ENCODE measurements around the gene NEK5.

The NEK5 gene

DNA sequence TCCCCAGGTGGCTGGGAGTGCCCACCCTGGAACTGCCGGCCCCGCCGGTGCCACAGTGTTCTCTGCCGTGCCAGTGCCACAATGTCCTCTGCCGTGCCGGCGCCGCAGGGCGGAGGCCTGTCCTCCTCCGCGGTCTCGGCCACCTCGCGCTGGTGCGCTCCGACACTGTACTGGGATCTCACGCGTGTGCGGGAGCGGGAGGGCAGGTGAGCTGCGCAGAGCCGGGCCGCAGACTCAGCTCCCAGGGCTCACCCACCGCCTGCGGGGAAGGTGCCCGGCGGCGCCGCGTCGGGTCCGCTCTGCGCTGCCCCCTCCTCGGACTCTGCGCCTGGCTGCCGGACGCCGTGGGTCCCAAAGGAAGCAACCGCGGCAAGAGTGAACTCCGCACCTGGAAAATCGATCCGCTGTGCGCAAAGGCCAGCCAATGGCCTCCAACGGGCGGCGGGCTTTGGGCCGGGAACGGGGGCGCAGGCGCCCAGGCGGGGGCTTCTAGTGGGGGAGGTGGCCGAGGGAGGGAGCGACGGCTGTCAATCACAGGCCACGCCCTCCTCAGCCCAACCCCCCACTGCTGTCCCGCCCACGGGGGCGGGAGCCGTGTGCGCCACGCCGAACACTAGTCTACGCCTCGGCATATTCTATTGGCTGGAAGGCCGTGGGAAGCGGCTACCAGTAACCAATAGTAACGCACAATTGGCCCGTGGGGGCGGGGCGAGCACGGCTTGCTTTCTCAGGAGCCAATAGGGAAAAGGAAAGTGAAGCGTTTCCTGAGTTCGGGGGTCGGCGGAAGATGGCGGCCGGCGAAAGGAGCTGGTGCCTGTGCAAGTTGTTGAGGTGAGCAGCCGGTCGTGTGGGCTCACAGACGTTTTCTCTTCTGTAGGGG is 117.0 kb downstream of the NEK5 start, which contains the start of gene ALG11:
TSS of gene ALG11 (plus strand) at position 767 of the 880 bp plus-strand sequence. CDS start at position 788, 21 bp downstream.
- peak; percentile 97 to 99 for DNase-seq (ENCODE audit: extremely low read depth in 1 of 2, low read depth in 1 of 2)

DNA sequence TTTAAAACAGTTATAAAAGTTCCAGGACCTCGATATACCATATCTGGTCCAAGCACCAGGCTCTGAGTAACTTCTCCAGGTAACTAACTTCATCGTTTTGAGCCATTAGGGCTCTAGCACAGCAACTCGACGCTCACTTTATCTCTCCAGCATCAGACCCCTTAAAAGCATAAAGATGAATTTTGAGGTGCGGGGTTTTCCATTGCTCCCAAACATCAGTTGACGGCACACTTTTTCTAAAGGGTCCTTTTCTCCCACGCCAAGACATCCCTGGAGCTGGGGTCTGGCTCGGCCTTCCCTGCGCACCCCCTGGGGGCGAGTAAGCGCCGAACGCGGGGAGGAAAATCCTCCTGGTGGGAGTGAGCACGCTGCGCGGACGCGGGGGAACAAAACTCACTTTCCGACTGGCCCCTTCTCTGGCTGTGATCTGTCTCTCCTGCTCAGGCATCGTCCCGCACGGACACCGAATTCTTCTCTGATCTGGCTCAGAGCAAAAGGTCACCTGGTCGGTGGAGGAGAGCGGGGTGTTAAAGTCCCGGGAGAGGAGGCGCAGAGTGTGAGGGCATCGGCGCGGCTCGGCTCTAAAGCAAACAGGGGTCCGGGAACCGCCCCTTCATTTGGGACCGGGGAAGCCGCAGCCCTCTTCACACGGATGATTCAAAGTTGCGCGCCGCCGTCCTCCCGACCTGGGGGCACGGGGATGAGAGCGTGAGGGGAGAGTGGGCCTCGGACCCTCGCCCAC is 117.8 kb downstream of the NEK5 start, which contains the start of gene ATP7B:
TSS of gene ATP7B (minus strand) at position 561 of the 742 bp plus-strand sequence. CDS start at position 448, 113 bp downstream.
- peak in 1 of 2 donors; percentile 1 for DNase-seq (ENCODE audit: extremely low read depth in 1 of 2, low read depth in 1 of 2)

DNA sequence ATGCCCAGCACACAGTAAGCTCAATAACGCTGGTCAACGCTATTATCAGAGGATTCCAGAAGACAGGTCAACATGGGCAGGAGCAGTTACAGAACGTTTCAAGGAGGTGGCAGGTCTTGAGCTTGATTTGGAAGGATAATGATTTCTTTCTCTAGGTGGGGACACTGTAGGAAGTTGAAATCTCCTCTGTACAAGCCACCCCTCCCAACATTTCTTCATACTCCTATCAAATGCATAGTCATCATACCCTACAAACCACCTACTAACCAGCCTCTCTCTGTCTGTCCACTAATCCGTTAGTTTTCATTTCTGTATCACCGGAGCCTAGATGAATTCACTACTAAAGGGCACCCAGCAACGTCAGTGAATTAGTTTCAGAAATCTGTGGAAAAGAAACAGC is 118.9 kb downstream of the NEK5 start:
- no peak for DNase-seq (ENCODE audit: extremely low read depth in 1 of 2, low read depth in 1 of 2)

DNA sequence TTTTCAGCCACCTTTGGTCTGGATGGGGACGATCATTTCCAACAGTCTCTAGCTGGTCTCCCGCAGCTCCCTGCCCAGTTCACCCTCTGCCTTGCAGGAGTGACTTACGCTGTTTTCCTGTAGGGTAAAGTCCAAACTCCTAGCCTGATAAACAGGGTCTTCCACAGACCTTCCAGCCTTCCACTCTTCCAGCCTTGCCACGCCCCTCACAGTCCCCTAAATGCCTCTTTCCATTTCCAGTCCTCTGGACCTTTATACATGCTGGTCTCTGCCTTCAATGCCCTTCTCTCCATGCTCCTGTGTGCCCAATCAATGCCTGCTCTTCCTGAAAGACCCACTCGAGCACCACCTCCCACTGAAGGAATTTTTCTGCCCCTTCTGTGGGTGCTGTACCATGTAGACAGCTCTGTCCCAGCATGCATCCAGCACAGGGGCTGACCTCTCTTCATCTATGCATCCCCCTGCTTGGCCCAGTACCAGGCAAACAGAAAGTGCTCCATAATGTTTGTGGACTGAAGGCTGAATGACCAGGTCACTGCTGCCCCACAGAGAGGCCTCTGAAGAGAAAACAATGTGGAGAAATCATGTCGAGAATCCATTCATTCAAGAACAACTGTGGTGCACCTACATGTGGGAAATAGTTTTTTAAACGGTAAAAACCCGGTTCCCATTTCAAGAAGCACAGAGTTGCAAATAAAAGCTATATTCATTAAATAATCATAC is 122.2 kb downstream of the NEK5 start:
- no peak for DNase-seq (ENCODE audit: extremely low read depth in 1 of 2, low read depth in 1 of 2)

- no peak for DNase-seq (ENCODE audit: extremely low read depth in 1 of 2, low read depth in 1 of 2)
These were observed 122.9 kb downstream of the NEK5 start for GRCh38 chr13:52005841-52006522.

DNA sequence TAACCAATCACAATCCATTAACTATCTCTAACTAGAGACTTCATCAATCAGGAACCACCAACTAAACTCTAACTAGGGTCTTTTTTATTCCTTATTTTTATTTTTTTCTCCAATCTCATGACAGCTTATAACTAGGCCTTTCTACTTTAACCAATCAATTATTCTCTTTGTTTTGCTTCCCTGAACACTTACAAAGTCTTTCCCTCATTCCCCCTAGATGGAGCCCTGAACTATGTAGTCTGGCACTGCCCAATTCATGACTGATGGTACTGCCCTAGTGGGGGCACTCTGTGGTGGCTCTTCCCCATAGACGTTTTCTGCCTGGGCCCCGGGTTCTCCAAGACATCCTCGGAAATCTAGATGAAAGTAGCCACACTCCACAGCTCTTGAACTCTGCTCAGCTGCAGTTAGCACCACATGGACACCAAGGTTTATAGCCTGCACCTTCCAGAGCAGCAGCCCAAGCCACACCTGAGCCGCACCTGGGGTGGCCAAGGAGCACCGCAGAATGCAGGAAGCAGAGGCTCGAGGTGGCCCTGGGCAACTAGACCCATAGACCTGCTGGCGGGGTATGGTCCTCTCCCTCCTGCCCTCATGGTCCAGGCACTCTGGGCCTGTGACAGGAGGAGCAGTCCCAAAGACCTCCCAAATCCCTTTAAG is 124.2 kb downstream of the NEK5 start:
- DNase-seq (ENCODE audit: extremely low read depth in 1 of 2, low read depth in 1 of 2) = no peak

DNA sequence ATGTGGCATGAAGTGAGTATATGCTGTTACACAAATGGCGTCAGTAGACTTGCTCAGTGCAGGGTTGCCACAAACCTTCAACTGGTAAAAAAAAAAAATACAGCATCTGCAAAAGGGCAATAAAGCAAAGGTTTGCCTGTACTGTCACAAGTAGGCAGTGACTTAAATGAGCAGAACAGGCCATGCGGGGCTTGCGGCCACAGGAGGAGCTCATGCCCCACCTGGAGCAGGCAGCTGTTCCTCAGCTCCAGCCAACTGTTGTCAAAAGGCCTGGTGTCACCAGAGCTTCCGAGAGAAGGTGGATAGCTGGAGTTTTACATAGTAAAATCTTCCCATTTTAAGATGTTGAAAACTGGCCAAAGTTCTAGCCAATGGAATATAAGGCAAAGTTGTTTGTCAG is 125.3 kb downstream of the NEK5 start:
- DNase-seq (ENCODE audit: extremely low read depth in 1 of 2, low read depth in 1 of 2) = no peak

- no peak for DNase-seq (ENCODE audit: extremely low read depth in 1 of 2, low read depth in 1 of 2)
These were observed 126.5 kb downstream of the NEK5 start for GRCh38 chr13:52002361-52002760.

GRCh38 chr13:52001120-52001731 is 127.6 kb downstream of the NEK5 start:
- DNase-seq (ENCODE audit: extremely low read depth in 1 of 2, low read depth in 1 of 2) = no peak

GRCh38 chr13:51999921-52000320 is 129.0 kb downstream of the NEK5 start:
- no peak for DNase-seq (ENCODE audit: extremely low read depth in 1 of 2, low read depth in 1 of 2)

DNA sequence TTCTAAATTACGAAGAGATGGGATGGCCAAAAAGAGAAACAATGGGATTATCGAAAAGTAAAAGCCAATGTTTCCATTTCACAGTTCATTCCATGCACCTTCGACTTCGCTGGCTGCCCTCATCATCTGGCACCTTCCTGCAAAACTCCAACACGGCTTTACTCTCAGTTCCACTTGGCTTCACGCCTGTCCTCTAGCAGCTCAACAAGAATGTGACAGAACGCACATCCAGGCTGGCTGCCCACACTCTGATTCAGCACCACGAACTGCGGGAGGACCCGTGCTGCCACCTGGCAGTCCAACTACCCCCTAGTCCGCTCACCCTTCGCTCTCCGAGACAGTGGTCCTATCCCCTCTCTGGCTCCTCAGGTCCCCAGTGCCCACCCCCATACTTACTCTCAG is 129.4 kb downstream of the NEK5 start:
- no peak for DNase-seq (ENCODE audit: extremely low read depth in 1 of 2, low read depth in 1 of 2)

DNA sequence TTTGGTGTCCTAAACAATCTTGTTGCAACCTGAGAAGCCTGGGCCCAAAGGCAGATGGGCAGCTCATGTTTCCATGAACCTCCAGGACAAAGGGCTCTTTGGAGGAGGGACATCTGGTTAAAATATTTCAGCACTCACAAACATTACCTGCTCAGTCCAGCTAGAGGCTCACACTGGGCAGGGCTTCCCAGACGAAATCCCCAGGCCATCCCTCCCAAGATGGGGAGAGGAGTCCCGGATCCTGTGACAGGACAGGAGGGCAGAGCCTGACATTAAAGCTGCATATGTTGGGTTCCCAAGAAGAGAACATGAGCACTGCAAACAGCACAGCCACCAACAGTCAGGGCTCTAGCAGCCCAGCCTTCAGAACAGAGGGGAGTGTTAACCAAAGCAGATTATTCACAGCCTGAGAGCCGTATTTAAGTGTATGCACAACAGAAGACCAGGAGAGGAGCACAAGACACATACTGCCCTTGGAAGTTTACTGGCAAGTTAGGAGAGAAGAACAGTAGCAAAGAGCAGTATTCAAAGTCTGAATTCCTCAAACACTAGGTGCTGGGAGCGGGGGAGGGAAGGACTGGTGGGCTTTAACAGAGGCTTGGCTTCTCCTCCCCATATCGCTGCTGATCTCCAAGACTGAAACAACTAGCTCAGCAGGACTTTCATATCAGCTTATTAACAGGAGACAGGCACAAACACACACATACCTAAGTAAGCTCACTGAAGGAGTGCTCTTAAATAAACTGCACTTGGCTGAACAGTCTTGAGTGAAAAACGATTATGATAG is 130.0 kb downstream of the NEK5 start:
- no peak for DNase-seq (ENCODE audit: extremely low read depth in 1 of 2, low read depth in 1 of 2)

DNA sequence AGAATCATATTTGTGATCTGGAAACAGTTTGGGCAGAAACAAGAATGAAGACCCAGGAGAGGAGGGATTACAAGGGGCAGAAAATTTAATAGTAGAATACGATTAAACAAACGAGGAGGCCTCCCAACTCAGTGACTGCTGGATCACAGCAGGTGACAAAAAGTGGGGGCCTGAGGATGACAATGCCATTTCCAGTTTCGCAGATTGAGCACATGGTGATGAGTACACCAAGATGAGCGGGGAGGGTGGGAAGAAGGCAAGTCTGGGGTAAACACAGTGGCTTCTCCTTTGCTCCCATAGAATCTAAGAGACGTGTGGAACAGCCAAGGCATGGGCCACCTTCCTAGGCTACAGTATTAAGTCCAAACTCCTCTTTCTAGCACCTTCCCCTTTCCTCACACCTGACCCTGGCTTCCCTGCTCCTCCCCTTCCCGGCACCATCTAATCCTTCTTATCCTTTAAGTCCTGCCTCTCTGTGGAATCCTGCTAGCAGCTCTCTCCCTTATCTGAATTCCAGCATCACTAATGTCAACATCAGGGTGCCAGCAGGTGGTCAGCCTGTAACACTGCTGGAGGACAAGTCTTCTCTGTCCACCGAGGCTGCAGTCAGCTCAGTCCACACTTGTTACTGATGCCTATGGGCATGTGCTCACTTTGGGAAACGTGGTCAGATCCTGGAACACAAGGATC is 131.1 kb downstream of the NEK5 start:
- no peak for DNase-seq (ENCODE audit: extremely low read depth in 1 of 2, low read depth in 1 of 2)

- no peak for DNase-seq (ENCODE audit: extremely low read depth in 1 of 2, low read depth in 1 of 2)
These were observed 131.7 kb downstream of the NEK5 start for GRCh38 chr13:51997186-51997585.

GRCh38 chr13:51996641-51997040 is 132.2 kb downstream of the NEK5 start:
- no peak for DNase-seq (ENCODE audit: extremely low read depth in 1 of 2, low read depth in 1 of 2)

- DNase-seq (ENCODE audit: extremely low read depth in 1 of 2, low read depth in 1 of 2) = no peak
These were observed 133.0 kb downstream of the NEK5 start for GRCh38 chr13:51995677-51996551.

DNA sequence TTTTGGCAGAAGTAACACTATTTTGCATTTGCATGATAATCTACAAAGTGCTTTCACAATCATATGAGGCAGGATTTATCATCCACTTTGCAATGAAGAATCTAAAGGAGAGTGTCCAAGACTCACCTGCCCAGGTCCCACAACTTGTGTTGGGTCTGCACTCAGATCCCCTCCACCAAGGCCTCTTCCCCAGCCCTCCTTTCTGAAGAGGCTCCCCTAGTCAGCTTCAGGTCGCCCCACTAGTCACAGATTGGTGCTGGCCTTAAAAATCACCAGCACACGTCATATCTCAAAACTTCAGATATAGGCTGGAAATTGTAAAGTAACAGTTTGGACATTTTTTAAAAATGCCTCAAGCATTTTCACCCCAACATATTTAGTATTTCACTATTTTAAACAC is 135.2 kb downstream of the NEK5 start:
- DNase-seq (ENCODE audit: extremely low read depth in 1 of 2, low read depth in 1 of 2) = no peak
